OCI-LY3 (cell line): ENCODE data around the gene MASP1.

Experiments used
- CTCF ChIP-seq: fragments of 200-600, 300-600 bp; sonication (generic); IDR thresholded peaks from 2 replicates; pipeline ENCODE4 v1.5.1; 2014; ENCODE audit warnings: antibody characterized with exemption, low read length, low read depth
- EZH2phosphoT487 ChIP-seq: fragments of 200-600 bp; shearing (Covaris generic); IDR thresholded peaks from 2 replicates; pipeline ENCODE4 v1.6.1; 2018; ENCODE audit warnings: antibody characterized with exemption, mixed run types, low read depth

- no peak for TF ChIP-seq CTCF
- TF ChIP-seq EZH2phosphoT487, result no peak
Observed at GRCh38 chr3:187274315-187274976, 17.1 kb downstream of the MASP1 start.
